HEK293 (cell line): ENCODE measurements around the gene UBTD1.

Experiments used
- CTCF ChIA-PET: fragments of 350-600 bp; formaldehyde crosslinking; extraction: SDS; loops from one replicate; lab custom pipeline; 2021; ENCODE audit warnings: antibody characterized with exemption; lab: Yijun Ruan, JAX
- POLR2A ChIA-PET: fragments of 300-600 bp; formaldehyde crosslinking; extraction: SDS; loops from one replicate; lab custom pipeline; 2020; ENCODE audit warnings: antibody characterized with exemption, inconsistent platforms; lab: Yijun Ruan, JAX
- H3K27ac ChIP-seq: fragments of 200-500 bp; sonication (Bioruptor generic); 2 replicates; pipeline ENCODE4 v1.5.1; 2014; ENCODE audit warnings: low read depth, low read length, control low read depth, inconsistent platforms; ENCODE audit errors: extremely low read depth
- H3K36me3 ChIP-seq, 2 experiments: fragments of 200-500 bp in 1 of 2; sonication (Bioruptor generic) in 1 of 2; 1 replicate in 1 of 2; 2 replicates in 1 of 2; pipeline ENCODE4 v1.5.1; 2014 to 2017; ENCODE audit warnings: inconsistent platforms in 2 of 2, low read length in 2 of 2; ENCODE audit not compliant: control insufficient read depth in 2 of 2, insufficient read depth in 1 of 2
- H3K4me1 ChIP-seq: fragments of 200-500 bp; sonication (Bioruptor generic); 2 replicates; pipeline ENCODE4 v1.5.1; 2014; ENCODE audit warnings: mild to moderate bottlenecking, low read length, inconsistent platforms; ENCODE audit not compliant: control insufficient read depth, insufficient read depth
- H3K4me3 ChIP-seq: 2 replicates; pipeline ENCODE4 v1.5.1; 2011; ENCODE audit warnings: low read depth, mild to moderate bottlenecking, control low read depth, low read length, moderate library complexity
- H3K9me3 ChIP-seq: fragments of 200-500 bp; sonication (Bioruptor generic); 2 replicates; pipeline ENCODE4 v1.5.1; 2014; ENCODE audit warnings: low read depth, low read length, inconsistent platforms; ENCODE audit not compliant: control insufficient read depth, insufficient read depth
- IKZF3 ChIP-seq: fragments of 450-650 bp; IDR thresholded peaks from 2 replicates; pipeline ENCODE4 v1.5.0; 2018; ENCODE audit warnings: missing biosample characterization, mild to moderate bottlenecking, missing genetic modification characterization, moderate library complexity
- KLF8 ChIP-seq: fragments of 450-650 bp; formaldehyde crosslinking; IDR thresholded peaks from 2 replicates; pipeline ENCODE4 v1.5.1; 2016; ENCODE audit warnings: missing biosample characterization, missing genetic modification characterization
- SCRT1 ChIP-seq: fragments of 450-650 bp; formaldehyde crosslinking; IDR thresholded peaks from 2 replicates; pipeline ENCODE4 v1.5.1; 2016; ENCODE audit warnings: missing biosample characterization, missing genetic modification characterization, borderline replicate concordance
- SCRT2 ChIP-seq: fragments of 450-650 bp; formaldehyde crosslinking; IDR thresholded peaks from 2 replicates; pipeline ENCODE4 v1.5.1; 2016; ENCODE audit warnings: missing biosample characterization, missing genetic modification characterization
- SP3 ChIP-seq: fragments of 450-650 bp; formaldehyde crosslinking; IDR thresholded peaks from 2 replicates; pipeline ENCODE4 v1.5.1; 2016; ENCODE audit warnings: missing biosample characterization, missing genetic modification characterization
- TRIM28 ChIP-seq: IDR thresholded peaks from 2 replicates; pipeline ENCODE4 v1.6.1; 2011; ENCODE audit warnings: low read length, control low read depth, borderline replicate concordance
- ZFP37 ChIP-seq: fragments of 450-650 bp; formaldehyde crosslinking; IDR thresholded peaks from 2 replicates; pipeline ENCODE4 v1.5.1; 2016; ENCODE audit warnings: missing biosample characterization, missing genetic modification characterization
- ZIC2 ChIP-seq: fragments of 450-650 bp; formaldehyde crosslinking; IDR thresholded peaks from 2 replicates; pipeline ENCODE4 v1.5.1; 2016; ENCODE audit warnings: missing biosample characterization, missing genetic modification characterization
- ZNF114 ChIP-seq: fragments of 450-650 bp; formaldehyde crosslinking; IDR thresholded peaks from 2 replicates; pipeline ENCODE4 v1.5.0; 2017; ENCODE audit warnings: missing biosample characterization, missing genetic modification characterization
- ZNF133 ChIP-seq: fragments of 450-650 bp; formaldehyde crosslinking; IDR thresholded peaks from 2 replicates; pipeline ENCODE4 v1.5.1; 2016; ENCODE audit warnings: missing biosample characterization, missing genetic modification characterization
- ZNF155 ChIP-seq: fragments of 450-650 bp; formaldehyde crosslinking; IDR thresholded peaks from 2 replicates; pipeline ENCODE4 v1.5.1; 2016; ENCODE audit warnings: missing biosample characterization, missing genetic modification characterization
- ZNF157 ChIP-seq: fragments of 450-650 bp; formaldehyde crosslinking; IDR thresholded peaks from 2 replicates; pipeline ENCODE4 v1.5.1; 2016; ENCODE audit warnings: missing biosample characterization, missing genetic modification characterization
- ZNF16 ChIP-seq: fragments of 450-650 bp; formaldehyde crosslinking; IDR thresholded peaks from 2 replicates; pipeline ENCODE4 v1.5.1; 2016; ENCODE audit warnings: low read depth, missing biosample characterization, missing genetic modification characterization
- ZNF2 ChIP-seq: fragments of 450-650 bp; formaldehyde crosslinking; IDR thresholded peaks from 2 replicates; pipeline ENCODE4 v1.5.1; 2016; ENCODE audit warnings: missing biosample characterization, missing genetic modification characterization
- ZNF274 ChIP-seq, 2 experiments: fragments of 200-500 bp in 1 of 2; fragments of 450-650 bp in 1 of 2; sonication (Bioruptor generic) in 1 of 2; formaldehyde crosslinking in 1 of 2; IDR thresholded peaks; 2 replicates each; pipeline versions ENCODE4 v1.5.1 to v1.6.1; 2014 to 2016; ENCODE audit warnings: borderline replicate concordance in 1 of 2, inconsistent platforms in 1 of 2, low read length in 1 of 2, missing biosample characterization in 1 of 2, missing genetic modification characterization in 1 of 2
- ZNF394 ChIP-seq: fragments of 450-650 bp; formaldehyde crosslinking; IDR thresholded peaks from 2 replicates; pipeline ENCODE4 v1.5.1; 2016; ENCODE audit warnings: missing biosample characterization, missing genetic modification characterization, mild to moderate bottlenecking, moderate library complexity, borderline replicate concordance
- ZNF473 ChIP-seq: fragments of 450-650 bp; formaldehyde crosslinking; IDR thresholded peaks from 2 replicates; pipeline ENCODE4 v1.5.1; 2017; ENCODE audit warnings: missing biosample characterization, missing genetic modification characterization
- ZNF510 ChIP-seq: fragments of 450-650 bp; formaldehyde crosslinking; IDR thresholded peaks from 2 replicates; pipeline ENCODE4 v1.5.1; 2018; ENCODE audit warnings: mild to moderate bottlenecking, missing genetic modification characterization, missing biosample characterization; ENCODE audit not compliant: insufficient replicate concordance
- ZNF514 ChIP-seq: fragments of 450-650 bp; formaldehyde crosslinking; IDR thresholded peaks from 2 replicates; pipeline ENCODE4 v1.5.1; 2016; ENCODE audit warnings: missing biosample characterization, missing genetic modification characterization
- ZNF529 ChIP-seq: fragments of 450-650 bp; formaldehyde crosslinking; IDR thresholded peaks from 2 replicates; pipeline ENCODE4 v1.5.1; 2017; ENCODE audit warnings: missing genetic modification characterization, missing biosample characterization; ENCODE audit not compliant: insufficient replicate concordance
- ZNF600 ChIP-seq: fragments of 450-650 bp; formaldehyde crosslinking; IDR thresholded peaks from 2 replicates; pipeline ENCODE4 v1.5.1; 2016; ENCODE audit warnings: missing biosample characterization, missing genetic modification characterization
- ZNF624 ChIP-seq: fragments of 450-650 bp; formaldehyde crosslinking; IDR thresholded peaks from 2 replicates; pipeline ENCODE4 v1.5.1; 2017; ENCODE audit warnings: missing biosample characterization, missing genetic modification characterization
- ZNF629 ChIP-seq: fragments of 450-650 bp; formaldehyde crosslinking; IDR thresholded peaks from 2 replicates; pipeline ENCODE4 v1.5.1; 2017; ENCODE audit warnings: missing biosample characterization, missing genetic modification characterization
- ZNF670 ChIP-seq: fragments of 450-650 bp; formaldehyde crosslinking; IDR thresholded peaks from 2 replicates; pipeline ENCODE4 v1.5.1; 2016; ENCODE audit warnings: missing biosample characterization, missing genetic modification characterization, low read depth
- ZNF701 ChIP-seq: fragments of 450-650 bp; formaldehyde crosslinking; IDR thresholded peaks from 2 replicates; pipeline ENCODE4 v1.5.1; 2016; ENCODE audit warnings: missing biosample characterization, missing genetic modification characterization
- ZNF747 ChIP-seq: fragments of 450-650 bp; formaldehyde crosslinking; IDR thresholded peaks from 2 replicates; pipeline ENCODE4 v1.5.1; 2016; ENCODE audit warnings: missing biosample characterization, missing genetic modification characterization
- ZNF791 ChIP-seq: fragments of 450-650 bp; formaldehyde crosslinking; IDR thresholded peaks from 2 replicates; pipeline ENCODE4 v1.5.1; 2016; ENCODE audit warnings: missing biosample characterization, missing genetic modification characterization
- ZSCAN16 ChIP-seq: fragments of 450-650 bp; formaldehyde crosslinking; IDR thresholded peaks from 2 replicates; pipeline ENCODE4 v1.5.1; 2016; ENCODE audit warnings: missing biosample characterization, missing genetic modification characterization
- TF ChIP-seq, protein P1 (sequence below): fragments of 450-650 bp; formaldehyde crosslinking; IDR thresholded peaks from 2 replicates; pipeline ENCODE4 v1.5.1; 2016; ENCODE audit warnings: missing biosample characterization, missing genetic modification characterization
- TF ChIP-seq, protein P2 (sequence below): fragments of 450-650 bp; formaldehyde crosslinking; IDR thresholded peaks from 2 replicates; pipeline ENCODE4 v1.5.1; 2016; ENCODE audit warnings: missing biosample characterization, missing genetic modification characterization

The UBTD1 gene

DNA sequence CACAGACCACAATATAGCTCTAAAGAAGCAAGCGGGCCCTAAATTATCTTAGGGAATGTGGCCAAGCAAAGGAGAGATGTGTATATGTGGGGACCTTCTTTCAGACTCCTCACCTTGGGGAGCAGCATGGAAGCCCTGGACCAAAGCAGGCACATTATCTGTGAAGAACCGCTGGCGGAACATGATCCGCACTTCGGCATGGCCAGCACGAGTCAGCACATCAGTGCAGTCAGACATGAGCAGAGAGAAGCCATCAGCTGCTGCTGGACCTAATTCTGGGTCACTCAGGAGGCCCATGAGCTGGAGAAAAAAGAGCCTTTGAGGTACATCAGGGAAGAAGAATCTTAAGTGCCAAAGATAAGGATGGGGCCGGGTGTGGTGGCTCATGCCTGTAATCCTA, 38.8 kb upstream of the UBTD1 start:
- Histone ChIP-seq H3K27ac (no peak overlapping the region), H3K4me3 (no peak overlapping the region), H3K9me3 (no peaks in the 10 kb centered on the region), H3K36me3 (peaks cover 54 to 99% of the 10 kb centered on the region in 2 experiments), H3K4me1 (no peaks in the 10 kb centered on the region)
- ChIA-PET POLR2A (interaction anchor here (1.0 kb wide), 1 partner anchor 26 kb away, joined by 5 read pairs; no protein-coding TSS in a partner anchor), CTCF (interaction anchor here (1.3 kb wide), 1 partner anchor 153 kb away, joined by 3 read pairs; no protein-coding TSS in a partner anchor)
- TF ChIP-seq ZNF624 (tag by site-specific recombination) (no peak), ZNF600 (tag by site-specific recombination) (peak; percentile 86)

DNA sequence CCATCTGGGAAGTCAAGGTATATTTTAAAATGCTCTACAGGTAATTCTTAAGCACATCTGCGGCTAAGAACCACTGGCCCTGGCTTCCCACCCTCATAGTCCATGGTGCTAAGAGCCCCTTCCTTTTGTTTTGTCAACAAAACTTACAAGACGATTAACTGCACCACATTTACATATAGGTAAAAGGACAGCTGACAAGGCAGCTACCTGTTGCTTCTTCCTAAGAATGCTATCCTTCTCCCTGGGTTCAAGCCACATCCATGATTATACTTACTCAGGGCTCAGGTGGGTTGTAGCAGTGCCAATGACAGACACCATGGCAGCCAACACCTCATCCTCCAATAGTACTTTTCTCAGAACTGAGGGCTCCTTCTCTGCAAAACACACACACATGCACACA, 36.4 kb upstream of the UBTD1 start:
- POLR2A ChIA-PET = no interaction called here
- no peaks in the 10 kb centered on the region for H3K9me3 ChIP-seq
- no peaks in the 10 kb centered on the region for H3K4me1 ChIP-seq
- peaks cover 62 to 99% of the 10 kb centered on the region in 2 experiments for H3K36me3 ChIP-seq
- TF ChIP-seq SCRT2 (peak; percentile 94), ZNF133 (tag by site-specific recombination) (no peak), ZNF747 (tag by site-specific recombination) (no peak), ZNF16 (tag by site-specific recombination) (no peak), SCRT1 (peak; percentile 86), ZIC2 (no peak), SP3 (tag by site-specific recombination) (no peak), ZNF791 (tag by site-specific recombination) (no peak), ZNF473 (no peak), ZSCAN16 (no peak), ZNF529 (no peak)
- CTCF ChIA-PET = interaction anchor here (0.6 to 8.2 kb wide), 8 partner anchors 14 to 155 kb away, joined by 3 to 81 read pairs (median 4); no protein-coding TSS in a partner anchor
- no peak overlapping the region for H3K27ac ChIP-seq
- no peak overlapping the region for H3K4me3 ChIP-seq

DNA sequence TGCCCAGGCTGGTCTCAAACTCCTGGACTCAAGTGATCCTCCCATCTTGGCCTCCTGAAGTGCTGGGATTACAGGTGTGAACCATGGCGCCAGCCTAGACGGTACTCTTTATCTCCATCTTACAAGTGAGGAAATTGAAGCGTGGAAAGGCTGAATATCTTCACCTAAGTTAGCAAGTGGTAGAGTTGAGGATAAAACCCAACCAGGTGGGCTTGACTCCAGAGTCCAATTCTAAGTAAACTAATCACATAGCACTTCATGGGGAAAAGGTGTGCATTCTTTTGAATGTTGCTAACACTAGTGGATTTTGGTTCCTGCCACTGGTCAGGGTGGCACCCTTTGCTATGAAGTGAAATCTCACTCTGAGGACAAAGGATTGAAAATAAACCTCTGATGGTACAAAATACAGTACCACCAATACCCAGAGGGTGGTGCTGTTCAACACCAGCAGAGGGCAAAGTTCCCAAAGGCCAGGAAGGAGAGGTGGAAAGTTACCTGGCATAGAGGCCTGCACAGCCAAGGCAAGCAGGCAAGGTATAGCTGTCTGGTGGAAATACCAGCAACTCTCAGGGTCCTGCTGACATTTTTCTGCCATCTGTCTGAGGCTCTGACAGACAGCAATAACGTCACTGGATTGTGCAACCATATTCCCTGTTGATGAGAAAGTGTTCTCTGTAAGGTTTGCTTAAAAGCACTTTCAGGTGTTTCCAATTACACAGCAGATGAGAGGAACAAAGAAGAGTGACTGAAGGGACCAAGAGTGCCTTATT, 35.2 kb upstream of the UBTD1 start:
- H3K27ac ChIP-seq = no peak overlapping the region
- CTCF ChIA-PET = interaction anchor here (0.5 to 8.2 kb wide), 19 partner anchors 10 to 273 kb away, joined by 3 to 81 read pairs (median 5); partner anchors contain the start of gene PI4K2A
- H3K4me1 ChIP-seq = no peaks in the 10 kb centered on the region
- H3K9me3 ChIP-seq = no peaks in the 10 kb centered on the region
- H3K36me3 ChIP-seq = peaks cover 54 to 97% of the 10 kb centered on the region in 2 experiments
- POLR2A ChIA-PET = interaction anchor here (0.9 kb wide), 1 partner anchor 91 kb away, joined by 3 read pairs; no protein-coding TSS in a partner anchor
- no peak overlapping the region for H3K4me3 ChIP-seq
- TF ChIP-seq ZNF155 (tag by site-specific recombination) = no peak
- TF ChIP-seq ZNF157 (tag by site-specific recombination) = no peak
- TF ChIP-seq, protein P1, sequence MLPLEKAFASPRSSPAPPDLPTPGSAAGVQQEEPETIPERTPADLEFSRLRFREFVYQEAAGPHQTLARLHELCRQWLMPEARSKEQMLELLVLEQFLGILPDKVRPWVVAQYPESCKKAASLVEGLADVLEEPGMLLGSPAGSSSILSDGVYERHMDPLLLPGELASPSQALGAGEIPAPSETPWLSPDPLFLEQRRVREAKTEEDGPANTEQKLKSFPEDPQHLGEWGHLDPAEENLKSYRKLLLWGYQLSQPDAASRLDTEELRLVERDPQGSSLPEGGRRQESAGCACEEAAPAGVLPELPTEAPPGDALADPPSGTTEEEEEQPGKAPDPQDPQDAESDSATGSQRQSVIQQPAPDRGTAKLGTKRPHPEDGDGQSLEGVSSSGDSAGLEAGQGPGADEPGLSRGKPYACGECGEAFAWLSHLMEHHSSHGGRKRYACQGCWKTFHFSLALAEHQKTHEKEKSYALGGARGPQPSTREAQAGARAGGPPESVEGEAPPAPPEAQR (tag by site-specific recombination) = no peak
- no peak for TF ChIP-seq ZNF510 (tag by site-specific recombination)
- no peak for TF ChIP-seq ZNF514 (tag by site-specific recombination)
- no peak for TF ChIP-seq ZNF670
- TF ChIP-seq ZIC2 = no peak
- peak; percentile 98 for TF ChIP-seq ZNF2 (tag by site-specific recombination)
- no peak for TF ChIP-seq ZFP37 (tag by site-specific recombination)
- TF ChIP-seq ZNF701 (tag by site-specific recombination) = no peak
- TF ChIP-seq ZNF473 = no peak
- no peak for TF ChIP-seq IKZF3 (tag by site-specific recombination)
- no peak for TF ChIP-seq ZNF274 (IDR thresholded peaks at IDR 0.05; ENCODE audit: low read length)
- TF ChIP-seq ZNF274 (tag by site-specific recombination; IDR thresholded peaks at IDR 0.05; ENCODE audit: borderline replicate concordance) = no peak
- no peak for TF ChIP-seq ZNF394
- TF ChIP-seq, protein P2, sequence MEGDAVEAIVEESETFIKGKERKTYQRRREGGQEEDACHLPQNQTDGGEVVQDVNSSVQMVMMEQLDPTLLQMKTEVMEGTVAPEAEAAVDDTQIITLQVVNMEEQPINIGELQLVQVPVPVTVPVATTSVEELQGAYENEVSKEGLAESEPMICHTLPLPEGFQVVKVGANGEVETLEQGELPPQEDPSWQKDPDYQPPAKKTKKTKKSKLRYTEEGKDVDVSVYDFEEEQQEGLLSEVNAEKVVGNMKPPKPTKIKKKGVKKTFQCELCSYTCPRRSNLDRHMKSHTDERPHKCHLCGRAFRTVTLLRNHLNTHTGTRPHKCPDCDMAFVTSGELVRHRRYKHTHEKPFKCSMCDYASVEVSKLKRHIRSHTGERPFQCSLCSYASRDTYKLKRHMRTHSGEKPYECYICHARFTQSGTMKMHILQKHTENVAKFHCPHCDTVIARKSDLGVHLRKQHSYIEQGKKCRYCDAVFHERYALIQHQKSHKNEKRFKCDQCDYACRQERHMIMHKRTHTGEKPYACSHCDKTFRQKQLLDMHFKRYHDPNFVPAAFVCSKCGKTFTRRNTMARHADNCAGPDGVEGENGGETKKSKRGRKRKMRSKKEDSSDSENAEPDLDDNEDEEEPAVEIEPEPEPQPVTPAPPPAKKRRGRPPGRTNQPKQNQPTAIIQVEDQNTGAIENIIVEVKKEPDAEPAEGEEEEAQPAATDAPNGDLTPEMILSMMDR (tag by site-specific recombination) = peak; percentile 82
- TF ChIP-seq TRIM28 = no peak
- 0 out of 2 replicates have a peak, but pooled peaks have one; percentile 44 for TF ChIP-seq KLF8 (tag by site-specific recombination)
- no peak for TF ChIP-seq ZNF114 (tag by site-specific recombination)
- TF ChIP-seq ZNF629 (tag by site-specific recombination) = peak; percentile 52
- peak; percentile 38; the same call in 1 of the 2 replicates for TF ChIP-seq SCRT2
